H1 (cell line): ENCODE data around the gene CHSY3. TPM values are rescaled to one million over a fixed set of nuclear protein-coding genes. Genes with fewer than 3 reads are reported as not detected.

Experiments used
- CTCF ChIA-PET: fragments of 300-600 bp; sonication (Branson Sonifier 250); formaldehyde crosslinking; loops from one replicate; lab custom pipeline; 2021; ENCODE audit not compliant: partially characterized antibody; lab: Charles Lee
- POLR2A ChIA-PET: fragments of 300-600 bp; sonication (Branson Sonifier 250); formaldehyde crosslinking; loops from one replicate; lab custom pipeline; 2021; ENCODE audit warnings: inconsistent platforms; ENCODE audit not compliant: partially characterized antibody; lab: Charles Lee
- DNase-seq, 2 experiments: peaks; one replicate each; pipeline versions ENCODE4 v3.0.0 to v3.0.0-alpha.2; 2010 to 2022; ENCODE audit warnings: low spot score in 2 of 2, low read depth in 1 of 2, mixed read lengths in 1 of 2
- FAIRE-seq: peaks from 2 replicates; lab custom pipeline; 2011; peaks lifted over from hg19 to GRCh38; lab: Jason Lieb, UNC
- H2AFZ ChIP-seq: 2 replicates; pipeline ENCODE4 v1.8.1; 2012; ENCODE audit warnings: low read length, inconsistent platforms
- H2AK5ac ChIP-seq: 2 replicates; pipeline ENCODE4 v1.6.1; 2013; ENCODE audit warnings: low read depth, low read length
- H2BK120ac ChIP-seq: replicated peaks from 2 replicates; pipeline ENCODE3; 2013; ENCODE audit warnings: low read depth, low read length, inconsistent platforms
- H2BK12ac ChIP-seq: 2 replicates; pipeline ENCODE4 v1.6.1; 2013; ENCODE audit warnings: low read depth, low read length
- H2BK15ac ChIP-seq: 2 replicates; pipeline ENCODE4 v1.6.1; 2013; ENCODE audit warnings: low read length
- H2BK20ac ChIP-seq: 2 replicates; pipeline ENCODE4 v1.6.1; 2013; ENCODE audit warnings: low read length
- H2BK5ac ChIP-seq: 2 replicates; pipeline ENCODE4 v1.6.1; 2013; ENCODE audit warnings: low read depth, low read length
- H3K14ac ChIP-seq: 2 replicates; pipeline ENCODE4 v1.6.1; 2013; ENCODE audit warnings: inconsistent platforms; ENCODE audit not compliant: insufficient read length
- H3K18ac ChIP-seq: 2 replicates; pipeline ENCODE4 v1.6.1; 2013; ENCODE audit warnings: low read length; ENCODE audit errors: extremely low read depth
- H3K23ac ChIP-seq: 2 replicates; pipeline ENCODE4 v1.6.1; 2013; ENCODE audit warnings: inconsistent platforms; ENCODE audit not compliant: insufficient read length
- H3K23me2 ChIP-seq: 2 replicates; pipeline ENCODE4 v1.6.1; 2013; ENCODE audit warnings: low read depth, low read length
- H3K27ac ChIP-seq: 2 replicates; pipeline ENCODE4 v1.6.1; 2011; ENCODE audit warnings: low read depth, low read length, inconsistent platforms
- H3K27me3 ChIP-seq, 4 experiments: replicated peaks in 1 of 4; 1 replicate in 1 of 4; 2 replicates in 3 of 4; pipeline versions ENCODE4 v1.6.1 to v1.8.1; 2011 to 2013; ENCODE audit warnings: low read length in 3 of 4, mild to moderate bottlenecking in 3 of 4, inconsistent platforms in 2 of 4, mixed read lengths in 2 of 4, moderate library complexity in 1 of 4; ENCODE audit not compliant: control insufficient read depth in 3 of 4, insufficient read depth in 3 of 4; ENCODE audit errors: extremely low read depth in 1 of 4
- H3K36me3 ChIP-seq, 4 experiments: 2 replicates each; pipeline versions ENCODE4 v1.6.1 to v1.8.1; 2011 to 2013; ENCODE audit warnings: mild to moderate bottlenecking in 4 of 4, low read length in 3 of 4, moderate library complexity in 2 of 4, control low read depth in 1 of 4, inconsistent platforms in 1 of 4; ENCODE audit not compliant: insufficient read depth in 4 of 4, control insufficient read depth in 2 of 4
- H3K4ac ChIP-seq: replicated peaks from 2 replicates; pipeline ENCODE3; 2013; ENCODE audit warnings: low read length, low read depth, mixed read lengths, inconsistent platforms; ENCODE audit not compliant: insufficient read length
- H3K4me1 ChIP-seq, 4 experiments: replicated peaks in 1 of 4; 1 replicate in 1 of 4; 2 replicates in 3 of 4; pipeline versions ENCODE4 v1.6.1 to v1.8.1; 2011 to 2013; ENCODE audit warnings: low read length in 3 of 4, inconsistent platforms in 2 of 4, mixed read lengths in 1 of 4; ENCODE audit not compliant: insufficient read depth in 4 of 4, control insufficient read depth in 3 of 4
- H3K4me2 ChIP-seq, 2 experiments: 2 replicates each; pipeline versions ENCODE4 v1.6.1 to v1.8.1; 2011 to 2013; ENCODE audit warnings: low read depth in 2 of 2, low read length in 2 of 2, control low read depth in 1 of 2, inconsistent platforms in 1 of 2, mild to moderate bottlenecking in 1 of 2; ENCODE audit not compliant: insufficient read depth in 1 of 2
- H3K4me3 ChIP-seq, 4 experiments: fragments of 200-600, 300-600 bp in 1 of 4; sonication (generic), shearing (Covaris generic), sonication (Bioruptor Twin) in 1 of 4; 2 replicates each; pipeline versions ENCODE4 v1.5.1 to v1.8.1; 2011 to 2016; ENCODE audit warnings: low read length in 4 of 4, low read depth in 3 of 4, control low read depth in 2 of 4, inconsistent platforms in 2 of 4, mild to moderate bottlenecking in 2 of 4, mixed read lengths in 1 of 4, moderate library complexity in 1 of 4; ENCODE audit not compliant: insufficient read depth in 2 of 4; ENCODE audit errors: extremely low read depth in 1 of 4
- H3K56ac ChIP-seq: replicated peaks from 2 replicates; pipeline ENCODE3; 2013; ENCODE audit warnings: low read depth, mild to moderate bottlenecking, mixed read lengths, low read length, inconsistent platforms; ENCODE audit not compliant: insufficient read length
- H3K79me1 ChIP-seq: 2 replicates; pipeline ENCODE4 v1.6.1; 2013; ENCODE audit warnings: low read depth, low read length, control low read depth
- H3K79me2 ChIP-seq, 2 experiments: 2 replicates each; pipeline versions ENCODE4 v1.6.1 to v1.8.1; 2012 to 2013; ENCODE audit warnings: low read length in 2 of 2, mild to moderate bottlenecking in 2 of 2, inconsistent platforms in 1 of 2; ENCODE audit not compliant: insufficient read depth in 2 of 2, control insufficient read depth in 1 of 2
- H3K9ac ChIP-seq, 4 experiments: replicated peaks in 1 of 4; 1 replicate in 1 of 4; 2 replicates in 3 of 4; pipeline versions ENCODE4 v1.6.1 to v1.8.1; 2011 to 2013; ENCODE audit warnings: low read depth in 3 of 4, low read length in 3 of 4, control low read depth in 2 of 4, mild to moderate bottlenecking in 2 of 4, moderate library complexity in 2 of 4, inconsistent platforms in 1 of 4; ENCODE audit errors: extremely low read depth in 1 of 4
- H3K9me3 ChIP-seq, 2 experiments: 2 replicates each; pipeline versions ENCODE4 v1.6.1 to v1.8.1; 2012 to 2013; ENCODE audit warnings: mild to moderate bottlenecking in 2 of 2, moderate library complexity in 2 of 2, control low read depth in 1 of 2, inconsistent platforms in 1 of 2, low read depth in 1 of 2, low read length in 1 of 2, mixed read lengths in 1 of 2; ENCODE audit not compliant: insufficient read depth in 2 of 2
- H4K20me1 ChIP-seq, 2 experiments: replicated peaks in 1 of 2; 2 replicates each; pipeline versions ENCODE3 to v1.8.1; 2011 to 2013; ENCODE audit warnings: inconsistent platforms in 2 of 2, low read length in 2 of 2, mild to moderate bottlenecking in 1 of 2; ENCODE audit not compliant: insufficient read depth in 2 of 2, control insufficient read depth in 1 of 2
- H4K5ac ChIP-seq: 2 replicates; pipeline ENCODE4 v1.6.1; 2013; ENCODE audit warnings: low read length, low read depth, mixed read lengths, inconsistent platforms; ENCODE audit not compliant: insufficient read length
- H4K8ac ChIP-seq: 2 replicates; pipeline ENCODE4 v1.8.0; 2013; ENCODE audit warnings: mild to moderate bottlenecking, moderate library complexity, low read length, inconsistent platforms; ENCODE audit not compliant: insufficient read depth; ENCODE audit errors: extremely low read depth
- H4K91ac ChIP-seq: replicated peaks from 2 replicates; pipeline ENCODE3; 2013; ENCODE audit warnings: low read length, mixed read lengths, inconsistent platforms; ENCODE audit not compliant: insufficient read length
- EP300 ChIP-seq, 2 experiments: IDR thresholded peaks; 1 replicate in 1 of 2; 2 replicates in 1 of 2; pipeline ENCODE4 v1.6.1; 2011 to 2012; ENCODE audit warnings: low read depth in 2 of 2, low read length in 2 of 2, mild to moderate bottlenecking in 2 of 2, borderline replicate concordance in 1 of 2, inconsistent platforms in 1 of 2, moderate library complexity in 1 of 2
- SIX5 ChIP-seq: IDR thresholded peaks from 2 replicates; pipeline ENCODE4 v1.6.1; 2011; ENCODE audit warnings: mild to moderate bottlenecking, low read depth, low read length
- SRF ChIP-seq: IDR thresholded peaks from 2 replicates; pipeline ENCODE4 v1.6.1; 2011; ENCODE audit warnings: mild to moderate bottlenecking, low read depth, low read length, moderate library complexity
- ZNF274 ChIP-seq: IDR thresholded peaks from 2 replicates; pipeline ENCODE4 v1.7.0; 2012; ENCODE audit warnings: low read length, borderline replicate concordance; ENCODE audit errors: extremely low read depth
- WGBS, 2 experiments: shearing (Covaris generic) in 1 of 2; methylation state at CpG; one replicate each; pipeline versions ENCODE4 v1.1.6 to v1.1.7; 2013 to 2015; ENCODE audit warnings: low lambda C conversion rate in 2 of 2, mixed read lengths in 2 of 2, inconsistent platforms in 1 of 2, low coverage in 1 of 2, missing lambda C conversion rate in 1 of 2; ENCODE audit not compliant: insufficient replicate concordance in 2 of 2, insufficient coverage in 1 of 2, insufficient read length in 1 of 2; ENCODE audit errors: extremely low coverage in 1 of 2, missing lambda C conversion rate in 1 of 2; 5-methylcytosine and 5-hydroxymethylcytosine counted together
- polyA plus RNA-seq, 7 experiments: library from polyadenylated mRNA; depleted of rRNA in 3 of 7; stranded (reverse) in 5 of 7; unstranded in 2 of 7; fragments of >200 nt in 5 of 7; fragments of 200-250 nt in 2 of 7; gene quantifications; 1 replicate in 5 of 7; 2 replicates in 1 of 7; 4 replicates in 1 of 7; pipeline versions ENCODE4 v1.2.1 to v1.2.3, GENCODE V29; 2011 to 2013; ENCODE audit warnings: missing spikeins in 2 of 7, mixed read lengths in 2 of 7
- total RNA-seq: library from RNA; stranded (reverse); fragmentation: NEBNext Ultra II Directional; extraction: Animal tissue kit (Norgen Biotek cat#: 25700); gene quantifications from 2 replicates; pipeline ENCODE4 v1.2.1, GENCODE V29; 2021

CHSY3 gene
- total and polyA plus RNA-seq, 2 of the 8 experiments (the other 6 are each of a cell fraction or from before 2014, with no cell fraction given) = 0.24 to 1.8 TPM

DNA sequence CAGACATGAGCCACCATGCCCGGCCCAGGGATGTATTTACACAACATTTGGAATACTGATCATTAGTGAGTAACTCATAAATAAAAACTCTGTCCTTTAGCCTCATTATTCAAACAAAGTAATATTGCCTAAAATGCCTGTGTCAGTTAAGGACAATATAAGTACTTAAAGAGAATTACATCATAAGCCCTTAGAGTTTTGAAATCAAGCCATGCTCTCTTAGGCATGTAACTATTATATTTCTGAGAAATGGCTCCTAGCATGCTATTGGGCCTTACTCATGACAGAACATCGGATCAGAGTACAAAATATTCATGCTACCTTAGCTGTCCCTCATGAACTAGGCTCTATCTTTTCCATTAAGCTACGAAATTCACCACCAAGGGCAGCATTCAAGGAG lies 309.3 kb downstream of the CHSY3 start:
- CTCF ChIA-PET = no interaction called here
- no peak overlapping the region for H2BK120ac ChIP-seq
- no peak overlapping the region for H3K4ac ChIP-seq
- no peaks in the 10 kb centered on the region for H3K36me3 ChIP-seq
- FAIRE-seq (no peak), DNase-seq (no peak)
- H3K79me1 ChIP-seq = no peaks in the 10 kb centered on the region
- H4K20me1 ChIP-seq = no peaks in the 10 kb centered on the region
- no peak overlapping the region for H2BK12ac ChIP-seq
- no peaks in the 10 kb centered on the region for H3K27me3 ChIP-seq
- no peak overlapping the region for H3K9ac ChIP-seq
- H3K9me3 ChIP-seq = no peaks in the 10 kb centered on the region
- no peaks in the 10 kb centered on the region for H3K4me1 ChIP-seq
- H3K79me2 ChIP-seq = no peaks in the 10 kb centered on the region
- no peak overlapping the region for H3K27ac ChIP-seq
- no peak overlapping the region for H3K18ac ChIP-seq
- no peak overlapping the region for H3K23ac ChIP-seq
- no peak overlapping the region for H4K8ac ChIP-seq
- POLR2A ChIA-PET = no interaction called here
- H2BK5ac ChIP-seq = no peak overlapping the region
- TF ChIP-seq SRF (no peak), ZNF274 (no peak), EP300 (IDR thresholded peaks at IDR 0.05; ENCODE audit: borderline replicate concordance in 1 of 2, low read depth in 2 of 2, low read length in 2 of 2) (no peak), SIX5 (no peak)
- no peak overlapping the region for H3K4me3 ChIP-seq
- no peak overlapping the region for H2AFZ ChIP-seq
- H3K23me2 ChIP-seq = no peaks in the 10 kb centered on the region
- H2BK15ac ChIP-seq = no peak overlapping the region
- no peak overlapping the region for H2BK20ac ChIP-seq
- no peak overlapping the region for H3K56ac ChIP-seq
- no peak overlapping the region for H4K5ac ChIP-seq
- no peak overlapping the region for H3K14ac ChIP-seq
- H4K91ac ChIP-seq = no peak overlapping the region
- 76% methylated on average over 3 of the region's 3 CpGs; no CpG with 5 or more reads in 1 of the 2 experiments for WGBS, 2 experiments
- no peak overlapping the region for H3K4me2 ChIP-seq
- H2AK5ac ChIP-seq = no peak overlapping the region
